SU-DHL-6 (cell line): ENCODE data around the gene PSMA4.
"Not testable (repeated sequence)": the region's sequence is repeated elsewhere in the genome, so short reads cannot be mapped to it uniquely, and the experiment has no call there.

Experiments used
- H2AFZ ChIP-seq: fragments of 200-600 bp; sonication (generic); 2 replicates; pipeline ENCODE4 v1.6.1; 2014; ENCODE audit warnings: low read depth, mild to moderate bottlenecking, moderate library complexity, mixed read lengths, antibody characterized with exemption, low read length; ENCODE audit not compliant: severe bottlenecking
- H3F3A ChIP-seq: fragments of 200-600 bp; shearing (Covaris generic); 2 replicates; pipeline ENCODE4 v1.6.0; 2016; ENCODE audit warnings: antibody characterized with exemption, mild to moderate bottlenecking; ENCODE audit not compliant: insufficient read depth
- H3K27ac ChIP-seq: fragments of 200-600 bp; sonication (generic); 2 replicates; pipeline ENCODE4 v1.5.1; 2016; ENCODE audit warnings: low read depth, mild to moderate bottlenecking, low read length, moderate library complexity, mixed read lengths
- H3K27me3 ChIP-seq: fragments of 200-600 bp; sonication (generic), shearing (Covaris generic); 2 replicates; pipeline ENCODE4 v1.6.0; 2014; ENCODE audit warnings: mild to moderate bottlenecking, low read length
- H3K36me3 ChIP-seq: fragments of 200-600 bp; sonication (generic); 2 replicates; pipeline ENCODE4 v1.6.1; 2014; ENCODE audit warnings: mild to moderate bottlenecking, low read length, mixed read lengths
- H3K4me2 ChIP-seq: fragments of 300-600, 200-600 bp; shearing (Covaris generic), sonication (generic); 2 replicates; pipeline ENCODE4 v1.6.0; 2014; ENCODE audit warnings: low read length, low read depth, mild to moderate bottlenecking; ENCODE audit not compliant: poor library complexity, severe bottlenecking
- H3K4me3 ChIP-seq: fragments of 200-600 bp; sonication (generic); 2 replicates; pipeline ENCODE4 v1.5.1; 2014; ENCODE audit warnings: antibody characterized with exemption, low read length, mild to moderate bottlenecking, mixed read lengths; ENCODE audit not compliant: insufficient read depth, poor library complexity, severe bottlenecking
- H3K79me2 ChIP-seq: fragments of 200-600 bp; sonication (generic); 2 replicates; pipeline ENCODE4 v1.6.1; 2014; ENCODE audit warnings: mild to moderate bottlenecking, low read length, moderate library complexity; ENCODE audit not compliant: insufficient read depth
- H3K9ac ChIP-seq: fragments of 200-600 bp; sonication (generic); 2 replicates; pipeline ENCODE4 v1.7.0; 2014; ENCODE audit warnings: mild to moderate bottlenecking, low read length
- H3K9me2 ChIP-seq: fragments of 200-600 bp; sonication (generic); replicated peaks from 2 replicates; pipeline ENCODE4 v1.6.1; 2014; ENCODE audit warnings: low read length; ENCODE audit not compliant: insufficient read depth
- H3K9me3 ChIP-seq: fragments of 200-600 bp; sonication (generic); 2 replicates; pipeline ENCODE4 v1.6.1; 2014; ENCODE audit warnings: low read length, mixed read lengths; ENCODE audit not compliant: insufficient read depth
- H4K20me1 ChIP-seq: fragments of 200-600 bp; sonication (generic); 2 replicates; pipeline ENCODE4 v1.6.1; 2014; ENCODE audit warnings: low read depth, mild to moderate bottlenecking, antibody characterized with exemption, low read length, moderate library complexity, mixed read lengths
- EZH2phosphoT487 ChIP-seq: fragments of 200-600 bp; sonication (generic), shearing (Covaris generic); conservative IDR thresholded peaks from 2 replicates; pipeline ENCODE4 v1.6.1; 2018; ENCODE audit warnings: mild to moderate bottlenecking, antibody characterized with exemption, low read length, moderate library complexity, mixed read lengths
- TF ChIP-seq, protein P1 (sequence below): fragments of 200-600 bp; sonication (generic); IDR thresholded peaks from one replicate; pipeline ENCODE4 v1.5.1; 2017; ENCODE audit warnings: antibody characterized with exemption, mild to moderate bottlenecking, low read length, moderate library complexity; ENCODE audit not compliant: insufficient read depth, poor library complexity, severe bottlenecking

Gene PSMA4

DNA sequence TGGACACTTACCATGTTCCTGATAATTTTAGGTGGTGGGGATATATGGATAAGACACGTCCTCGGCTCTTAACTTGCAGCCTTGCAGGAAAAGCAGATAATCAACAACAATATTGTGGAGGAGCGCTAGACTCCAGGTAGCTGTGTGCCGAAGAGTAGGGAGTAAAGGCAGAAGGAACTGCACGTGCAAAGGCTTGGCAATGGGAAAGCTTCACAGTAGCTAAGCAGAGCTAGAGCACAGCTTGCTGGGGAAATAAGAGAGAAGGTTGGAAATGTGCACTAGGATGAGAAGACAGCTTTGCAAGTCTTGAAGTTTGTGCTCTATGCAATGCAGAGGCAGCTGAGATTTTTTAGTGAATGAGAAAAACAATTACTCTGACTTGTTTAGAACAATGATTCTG, 12.4 kb downstream of the PSMA4 start:
- no peak overlapping the region for H2AFZ ChIP-seq
- peaks cover 16% of the 10 kb centered on the region for H3K36me3 ChIP-seq
- no peak overlapping the region for H3K4me3 ChIP-seq
- H4K20me1 ChIP-seq, result no peaks in the 10 kb centered on the region
- H3K9ac ChIP-seq, result no peak overlapping the region
- no peak overlapping the region for H3K4me2 ChIP-seq
- H3K27me3 ChIP-seq, result no peaks in the 10 kb centered on the region
- no peaks in the 10 kb centered on the region for H3K9me3 ChIP-seq
- no peaks in the 10 kb centered on the region for H3K79me2 ChIP-seq
- no peaks in the 10 kb centered on the region for H3K9me2 ChIP-seq
- 0 out of 2 replicates have a peak, but pooled peaks cover 4% of the 10 kb centered on the region for H3F3A ChIP-seq
- TF ChIP-seq EZH2phosphoT487, result no peak
- TF ChIP-seq, protein P1, sequence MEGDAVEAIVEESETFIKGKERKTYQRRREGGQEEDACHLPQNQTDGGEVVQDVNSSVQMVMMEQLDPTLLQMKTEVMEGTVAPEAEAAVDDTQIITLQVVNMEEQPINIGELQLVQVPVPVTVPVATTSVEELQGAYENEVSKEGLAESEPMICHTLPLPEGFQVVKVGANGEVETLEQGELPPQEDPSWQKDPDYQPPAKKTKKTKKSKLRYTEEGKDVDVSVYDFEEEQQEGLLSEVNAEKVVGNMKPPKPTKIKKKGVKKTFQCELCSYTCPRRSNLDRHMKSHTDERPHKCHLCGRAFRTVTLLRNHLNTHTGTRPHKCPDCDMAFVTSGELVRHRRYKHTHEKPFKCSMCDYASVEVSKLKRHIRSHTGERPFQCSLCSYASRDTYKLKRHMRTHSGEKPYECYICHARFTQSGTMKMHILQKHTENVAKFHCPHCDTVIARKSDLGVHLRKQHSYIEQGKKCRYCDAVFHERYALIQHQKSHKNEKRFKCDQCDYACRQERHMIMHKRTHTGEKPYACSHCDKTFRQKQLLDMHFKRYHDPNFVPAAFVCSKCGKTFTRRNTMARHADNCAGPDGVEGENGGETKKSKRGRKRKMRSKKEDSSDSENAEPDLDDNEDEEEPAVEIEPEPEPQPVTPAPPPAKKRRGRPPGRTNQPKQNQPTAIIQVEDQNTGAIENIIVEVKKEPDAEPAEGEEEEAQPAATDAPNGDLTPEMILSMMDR, result no peak
- no peak overlapping the region for H3K27ac ChIP-seq

DNA sequence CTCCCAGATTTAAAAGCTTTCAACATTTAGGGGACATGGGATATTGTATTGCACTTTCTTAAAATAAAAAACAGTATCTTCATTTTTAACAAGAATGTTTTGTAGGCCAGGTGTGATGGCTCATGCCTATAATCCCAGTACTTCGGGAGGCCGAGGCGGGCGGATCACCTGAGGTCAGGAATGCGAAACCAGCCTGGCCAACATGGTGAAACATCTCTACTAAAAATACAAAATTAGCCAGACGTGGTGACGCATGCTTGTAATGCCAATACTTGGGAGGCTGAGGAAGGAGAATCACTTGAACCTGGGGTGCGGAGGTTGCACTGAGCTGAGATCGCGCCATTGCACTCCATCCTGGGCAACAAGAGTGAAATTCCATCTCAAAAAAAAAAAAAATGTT, 20.0 kb downstream of the PSMA4 start:
- H3K4me2 ChIP-seq, H3K27me3 ChIP-seq, H3K79me2 ChIP-seq, H3K9ac ChIP-seq, H3F3A ChIP-seq, H3K4me3 ChIP-seq, H3K9me2 ChIP-seq, H3K27ac ChIP-seq, H3K36me3 ChIP-seq, H2AFZ ChIP-seq, H3K9me3 ChIP-seq, H4K20me1 ChIP-seq: not testable (repeated sequence)

DNA sequence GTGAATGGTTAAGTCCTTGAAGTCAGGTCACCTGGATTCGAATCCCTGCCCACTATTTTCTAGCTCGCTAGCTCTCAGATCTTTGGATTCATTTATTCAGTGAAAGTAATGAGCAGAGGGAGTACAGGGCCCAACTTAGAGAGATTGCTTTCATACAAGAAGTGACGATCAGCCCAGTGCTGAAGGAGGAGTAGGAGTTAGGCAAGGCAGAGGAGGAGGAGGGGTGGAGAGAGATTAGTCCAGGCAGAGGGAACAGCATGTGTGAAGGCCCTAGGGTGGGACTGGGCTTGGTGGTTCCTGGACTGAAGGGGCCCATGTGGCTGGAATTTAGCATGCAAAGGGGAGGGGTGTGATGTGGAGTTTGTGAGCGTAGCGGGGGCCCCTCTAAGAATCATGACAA, 21.2 kb downstream of the PSMA4 start:
- no peaks in the 10 kb centered on the region for H3K79me2 ChIP-seq
- H3K36me3 ChIP-seq, result no peaks in the 10 kb centered on the region
- no peak overlapping the region for H3K9ac ChIP-seq
- no peak overlapping the region for H3K4me3 ChIP-seq
- H2AFZ ChIP-seq, result no peak overlapping the region
- H3F3A ChIP-seq, result no peaks in the 10 kb centered on the region
- H3K4me2 ChIP-seq, result no peak overlapping the region
- no peaks in the 10 kb centered on the region for H3K9me3 ChIP-seq
- no peak for TF ChIP-seq EZH2phosphoT487
- TF ChIP-seq, protein P1, result no peak
- H3K9me2 ChIP-seq, result no peaks in the 10 kb centered on the region
- no peaks in the 10 kb centered on the region for H4K20me1 ChIP-seq
- H3K27me3 ChIP-seq, result no peaks in the 10 kb centered on the region
- no peak overlapping the region for H3K27ac ChIP-seq

DNA sequence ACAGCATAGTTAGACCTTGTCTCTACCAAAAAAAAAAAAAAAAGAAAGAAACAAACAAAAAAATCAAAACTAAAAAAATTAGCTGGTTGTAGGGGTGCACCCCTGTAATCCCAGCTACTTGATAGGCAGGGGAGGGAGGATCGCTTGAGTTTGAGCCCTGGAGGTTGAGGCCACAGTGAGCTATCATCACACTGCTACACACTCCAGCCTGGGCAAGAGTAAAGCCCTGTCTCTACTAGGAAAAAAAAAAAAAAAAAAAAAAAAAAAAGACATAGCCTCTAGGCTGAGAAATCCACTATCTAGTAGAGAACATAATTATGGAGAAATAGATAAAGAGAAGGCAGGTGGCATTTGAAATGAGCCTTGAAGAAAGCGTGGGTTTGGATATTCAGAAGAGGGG, 22.8 kb downstream of the PSMA4 start:
- H3K79me2 ChIP-seq, result no peaks in the 10 kb centered on the region
- no peaks in the 10 kb centered on the region for H4K20me1 ChIP-seq
- H3K4me2 ChIP-seq, result no peak overlapping the region
- no peak overlapping the region for H3K4me3 ChIP-seq
- no peak overlapping the region for H3K9ac ChIP-seq
- H3K36me3 ChIP-seq, result no peaks in the 10 kb centered on the region
- no peaks in the 10 kb centered on the region for H3K27me3 ChIP-seq
- H3F3A ChIP-seq, result no peaks in the 10 kb centered on the region
- no peak for TF ChIP-seq EZH2phosphoT487
- TF ChIP-seq, protein P1, result no peak
- no peak overlapping the region for H3K27ac ChIP-seq
- no peaks in the 10 kb centered on the region for H3K9me3 ChIP-seq
- H3K9me2 ChIP-seq, result no peaks in the 10 kb centered on the region
- no peak overlapping the region for H2AFZ ChIP-seq
